ENCODE measurements around the gene TXLNB. TPM values are rescaled to one million over a fixed set of nuclear protein-coding genes. Genes with fewer than 3 reads are reported as not detected.

The TXLNB gene
- polyA plus RNA-seq, 1 of the 3 experiments (the other 2 are of a cell fraction), result 0.12 TPM

DNA sequence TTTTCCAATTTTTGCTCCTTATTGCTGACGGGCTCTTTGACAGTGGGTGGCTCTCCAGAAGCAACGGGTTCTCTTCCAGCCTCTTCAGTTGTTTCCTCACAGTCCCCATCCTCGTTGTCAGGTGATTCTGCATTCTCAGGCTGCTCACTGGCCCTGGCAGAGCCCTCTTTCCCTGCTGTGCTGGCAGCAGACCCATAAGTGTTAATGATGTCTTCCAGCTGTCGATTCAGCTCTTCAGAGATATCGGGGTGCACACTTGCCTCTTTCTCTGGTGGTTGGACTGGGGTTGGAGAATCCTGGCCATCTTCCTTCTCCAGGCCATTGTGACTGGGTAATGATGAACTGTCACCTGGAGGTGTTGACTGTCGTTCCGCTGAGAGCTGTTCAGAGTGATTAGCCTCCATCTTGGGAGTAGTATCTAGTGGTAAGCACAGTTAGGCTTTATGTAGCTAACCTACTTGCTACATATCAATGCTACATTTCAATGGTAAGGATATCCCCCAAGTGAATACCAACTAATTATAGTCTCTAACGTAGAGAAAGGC is 3.2 kb downstream of the TXLNB start:
- H3K9me3 ChIP-seq, result no peaks in the 10 kb centered on the region
- H3K4me1 ChIP-seq (ENCODE audit: control insufficient read depth in 1 of 2, insufficient read depth in 2 of 2, low read depth in 1 of 2, low read length in 1 of 2), result no peaks in the 10 kb centered on the region
- H3K4me3 ChIP-seq (ENCODE audit: low read depth in 2 of 2, low read length in 1 of 2), result no peak overlapping the region
- TF ChIP-seq, protein P1, sequence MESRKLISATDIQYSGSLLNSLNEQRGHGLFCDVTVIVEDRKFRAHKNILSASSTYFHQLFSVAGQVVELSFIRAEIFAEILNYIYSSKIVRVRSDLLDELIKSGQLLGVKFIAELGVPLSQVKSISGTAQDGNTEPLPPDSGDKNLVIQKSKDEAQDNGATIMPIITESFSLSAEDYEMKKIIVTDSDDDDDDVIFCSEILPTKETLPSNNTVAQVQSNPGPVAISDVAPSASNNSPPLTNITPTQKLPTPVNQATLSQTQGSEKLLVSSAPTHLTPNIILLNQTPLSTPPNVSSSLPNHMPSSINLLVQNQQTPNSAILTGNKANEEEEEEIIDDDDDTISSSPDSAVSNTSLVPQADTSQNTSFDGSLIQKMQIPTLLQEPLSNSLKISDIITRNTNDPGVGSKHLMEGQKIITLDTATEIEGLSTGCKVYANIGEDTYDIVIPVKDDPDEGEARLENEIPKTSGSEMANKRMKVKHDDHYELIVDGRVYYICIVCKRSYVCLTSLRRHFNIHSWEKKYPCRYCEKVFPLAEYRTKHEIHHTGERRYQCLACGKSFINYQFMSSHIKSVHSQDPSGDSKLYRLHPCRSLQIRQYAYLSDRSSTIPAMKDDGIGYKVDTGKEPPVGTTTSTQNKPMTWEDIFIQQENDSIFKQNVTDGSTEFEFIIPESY (IDR thresholded peaks at IDR 0.05; ENCODE audit: borderline replicate concordance, low read depth), result no peak
- TF ChIP-seq GABPA (IDR thresholded peaks at IDR 0.05; ENCODE audit: low read depth) (no peak), ELF1 (IDR thresholded peaks at IDR 0.05) (no peak)
- TF ChIP-seq, protein P2, sequence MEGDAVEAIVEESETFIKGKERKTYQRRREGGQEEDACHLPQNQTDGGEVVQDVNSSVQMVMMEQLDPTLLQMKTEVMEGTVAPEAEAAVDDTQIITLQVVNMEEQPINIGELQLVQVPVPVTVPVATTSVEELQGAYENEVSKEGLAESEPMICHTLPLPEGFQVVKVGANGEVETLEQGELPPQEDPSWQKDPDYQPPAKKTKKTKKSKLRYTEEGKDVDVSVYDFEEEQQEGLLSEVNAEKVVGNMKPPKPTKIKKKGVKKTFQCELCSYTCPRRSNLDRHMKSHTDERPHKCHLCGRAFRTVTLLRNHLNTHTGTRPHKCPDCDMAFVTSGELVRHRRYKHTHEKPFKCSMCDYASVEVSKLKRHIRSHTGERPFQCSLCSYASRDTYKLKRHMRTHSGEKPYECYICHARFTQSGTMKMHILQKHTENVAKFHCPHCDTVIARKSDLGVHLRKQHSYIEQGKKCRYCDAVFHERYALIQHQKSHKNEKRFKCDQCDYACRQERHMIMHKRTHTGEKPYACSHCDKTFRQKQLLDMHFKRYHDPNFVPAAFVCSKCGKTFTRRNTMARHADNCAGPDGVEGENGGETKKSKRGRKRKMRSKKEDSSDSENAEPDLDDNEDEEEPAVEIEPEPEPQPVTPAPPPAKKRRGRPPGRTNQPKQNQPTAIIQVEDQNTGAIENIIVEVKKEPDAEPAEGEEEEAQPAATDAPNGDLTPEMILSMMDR (IDR thresholded peaks at IDR 0.05), result no peak
- CTCF ChIA-PET, result no interaction called here
- POLR2A ChIA-PET, result no interaction called here
- 7% methylated on average over 8 of the region's 8 CpGs for WGBS (ENCODE audit: low lambda C conversion rate)
- no peak overlapping the region for H3K9ac ChIP-seq
- no peaks in the 10 kb centered on the region for H3F3A ChIP-seq (replicated peaks; ENCODE audit: insufficient read depth)
- H3K36me3 ChIP-seq (replicated peaks in 1 of 2; ENCODE audit: control insufficient read depth in 1 of 2, insufficient read depth in 2 of 2, low read length in 1 of 2), result no peaks in the 10 kb centered on the region
- no peak overlapping the region for H3K27ac ChIP-seq (ENCODE audit: low read depth in 2 of 2, low read length in 1 of 2)
- no peak overlapping the region for H3K4me2 ChIP-seq
- no peak for DNase-seq
- peaks cover 26% of the 10 kb centered on the region; the same call in 1 of the 2 replicates for H3K27me3 ChIP-seq (ENCODE audit: insufficient read depth)
- no peak overlapping the region for H2AFZ ChIP-seq (ENCODE audit: low read depth)
- H3K9me2 ChIP-seq, result no peaks in the 10 kb centered on the region
- H3K79me2 ChIP-seq (ENCODE audit: insufficient read depth), result no peaks in the 10 kb centered on the region
- no peaks in the 10 kb centered on the region for H4K20me1 ChIP-seq (ENCODE audit: insufficient read depth)

DNA sequence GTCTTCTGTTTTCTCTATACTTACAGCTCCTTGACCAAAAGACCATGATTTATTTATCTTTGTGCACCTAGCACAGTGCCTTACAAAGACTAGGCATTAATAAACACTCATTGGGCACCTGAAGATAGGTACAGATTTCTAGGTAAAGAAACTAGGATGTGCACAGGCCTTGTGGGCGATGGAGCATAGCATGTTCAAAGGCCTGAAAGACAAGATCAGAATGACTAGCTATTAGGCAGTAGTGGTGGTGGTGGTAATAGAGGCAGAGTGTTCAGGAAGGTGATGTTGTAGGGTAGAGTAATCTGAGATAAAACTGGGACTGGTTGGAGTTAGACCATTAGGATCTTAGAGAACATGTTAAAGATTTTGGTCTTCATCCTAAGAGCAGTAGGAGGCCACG is 3.9 kb downstream of the TXLNB start:
- Histone ChIP-seq H3K9ac (no peak overlapping the region), H4K20me1 (ENCODE audit: insufficient read depth) (no peaks in the 10 kb centered on the region), H2AFZ (ENCODE audit: low read depth) (no peak overlapping the region), H3K9me2 (no peaks in the 10 kb centered on the region), H3K36me3 (replicated peaks in 1 of 2; ENCODE audit: control insufficient read depth in 1 of 2, insufficient read depth in 2 of 2, low read length in 1 of 2) (no peaks in the 10 kb centered on the region), H3K27ac (ENCODE audit: low read depth in 2 of 2, low read length in 1 of 2) (no peak overlapping the region), H3K4me2 (no peak overlapping the region), H3K79me2 (ENCODE audit: insufficient read depth) (no peaks in the 10 kb centered on the region), H3K9me3 (no peaks in the 10 kb centered on the region), H3K4me1 (ENCODE audit: control insufficient read depth in 1 of 2, insufficient read depth in 2 of 2, low read depth in 1 of 2, low read length in 1 of 2) (no peaks in the 10 kb centered on the region), H3K27me3 (ENCODE audit: insufficient read depth) (peaks cover 22% of the 10 kb centered on the region; the same call in 1 of the 2 replicates), H3K4me3 (ENCODE audit: low read depth in 2 of 2, low read length in 1 of 2) (no peak overlapping the region), H3F3A (replicated peaks; ENCODE audit: insufficient read depth) (no peaks in the 10 kb centered on the region)
- DNase-seq, result no peak
- CTCF ChIA-PET, result no interaction called here
- WGBS (ENCODE audit: low lambda C conversion rate), result 7% methylated on average over 2 of the region's 2 CpGs
- POLR2A ChIA-PET, result no interaction called here
- no peak for TF ChIP-seq ELF1 (IDR thresholded peaks at IDR 0.05)
- no peak for TF ChIP-seq TAF1 (IDR thresholded peaks at IDR 0.05; ENCODE audit: borderline replicate concordance, low read depth, low read length)
- no peak for TF ChIP-seq SIN3A (IDR thresholded peaks at IDR 0.05; ENCODE audit: borderline replicate concordance, low read depth, low read length)
- TF ChIP-seq, protein P3, sequence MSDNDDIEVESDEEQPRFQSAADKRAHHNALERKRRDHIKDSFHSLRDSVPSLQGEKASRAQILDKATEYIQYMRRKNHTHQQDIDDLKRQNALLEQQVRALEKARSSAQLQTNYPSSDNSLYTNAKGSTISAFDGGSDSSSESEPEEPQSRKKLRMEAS (IDR thresholded peaks at IDR 0.05; ENCODE audit: low read depth), result no peak
- TF ChIP-seq, protein P4, sequence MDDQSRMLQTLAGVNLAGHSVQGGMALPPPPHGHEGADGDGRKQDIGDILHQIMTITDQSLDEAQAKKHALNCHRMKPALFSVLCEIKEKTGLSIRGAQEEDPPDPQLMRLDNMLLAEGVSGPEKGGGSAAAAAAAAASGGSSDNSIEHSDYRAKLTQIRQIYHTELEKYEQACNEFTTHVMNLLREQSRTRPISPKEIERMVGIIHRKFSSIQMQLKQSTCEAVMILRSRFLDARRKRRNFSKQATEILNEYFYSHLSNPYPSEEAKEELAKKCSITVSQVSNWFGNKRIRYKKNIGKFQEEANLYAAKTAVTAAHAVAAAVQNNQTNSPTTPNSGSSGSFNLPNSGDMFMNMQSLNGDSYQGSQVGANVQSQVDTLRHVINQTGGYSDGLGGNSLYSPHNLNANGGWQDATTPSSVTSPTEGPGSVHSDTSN (IDR thresholded peaks at IDR 0.05), result no peak
- no peak for TF ChIP-seq RFX5 (IDR thresholded peaks at IDR 0.05; ENCODE audit: low read length)
- no peak for TF ChIP-seq GABPA (IDR thresholded peaks at IDR 0.05; ENCODE audit: low read depth)
- TF ChIP-seq GATA2 (CRISPR knock-in tag; IDR thresholded peaks at IDR 0.05), result no peak
- no peak for TF ChIP-seq RAD21 (IDR thresholded peaks at IDR 0.05; ENCODE audit: low read length)
- TF ChIP-seq, protein P1 (IDR thresholded peaks at IDR 0.05; ENCODE audit: borderline replicate concordance, low read depth), result no peak
- TF ChIP-seq, protein P5, sequence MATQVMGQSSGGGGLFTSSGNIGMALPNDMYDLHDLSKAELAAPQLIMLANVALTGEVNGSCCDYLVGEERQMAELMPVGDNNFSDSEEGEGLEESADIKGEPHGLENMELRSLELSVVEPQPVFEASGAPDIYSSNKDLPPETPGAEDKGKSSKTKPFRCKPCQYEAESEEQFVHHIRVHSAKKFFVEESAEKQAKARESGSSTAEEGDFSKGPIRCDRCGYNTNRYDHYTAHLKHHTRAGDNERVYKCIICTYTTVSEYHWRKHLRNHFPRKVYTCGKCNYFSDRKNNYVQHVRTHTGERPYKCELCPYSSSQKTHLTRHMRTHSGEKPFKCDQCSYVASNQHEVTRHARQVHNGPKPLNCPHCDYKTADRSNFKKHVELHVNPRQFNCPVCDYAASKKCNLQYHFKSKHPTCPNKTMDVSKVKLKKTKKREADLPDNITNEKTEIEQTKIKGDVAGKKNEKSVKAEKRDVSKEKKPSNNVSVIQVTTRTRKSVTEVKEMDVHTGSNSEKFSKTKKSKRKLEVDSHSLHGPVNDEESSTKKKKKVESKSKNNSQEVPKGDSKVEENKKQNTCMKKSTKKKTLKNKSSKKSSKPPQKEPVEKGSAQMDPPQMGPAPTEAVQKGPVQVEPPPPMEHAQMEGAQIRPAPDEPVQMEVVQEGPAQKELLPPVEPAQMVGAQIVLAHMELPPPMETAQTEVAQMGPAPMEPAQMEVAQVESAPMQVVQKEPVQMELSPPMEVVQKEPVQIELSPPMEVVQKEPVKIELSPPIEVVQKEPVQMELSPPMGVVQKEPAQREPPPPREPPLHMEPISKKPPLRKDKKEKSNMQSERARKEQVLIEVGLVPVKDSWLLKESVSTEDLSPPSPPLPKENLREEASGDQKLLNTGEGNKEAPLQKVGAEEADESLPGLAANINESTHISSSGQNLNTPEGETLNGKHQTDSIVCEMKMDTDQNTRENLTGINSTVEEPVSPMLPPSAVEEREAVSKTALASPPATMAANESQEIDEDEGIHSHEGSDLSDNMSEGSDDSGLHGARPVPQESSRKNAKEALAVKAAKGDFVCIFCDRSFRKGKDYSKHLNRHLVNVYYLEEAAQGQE (IDR thresholded peaks at IDR 0.05; ENCODE audit: low read depth, low read length), result no peak
- TF ChIP-seq, protein P2 (IDR thresholded peaks at IDR 0.05), result no peak
